GM21528 (cell line): Measurements from ENCODE around the gene COL23A1.

Source experiments
- ATAC-seq: cut with Tn5 transposase; IDR thresholded peaks from one replicate; pipeline ENCODE4 v1.9.1; 2021; ENCODE audit warnings: mild to moderate bottlenecking, moderate library complexity; ENCODE audit not compliant: unreplicated experiment, low FRiP score

COL23A1 gene

GRCh38 chr5:178352035-178352349 lies 238.2 kb downstream of the COL23A1 start:
- ATAC-seq, result no peak

DNA sequence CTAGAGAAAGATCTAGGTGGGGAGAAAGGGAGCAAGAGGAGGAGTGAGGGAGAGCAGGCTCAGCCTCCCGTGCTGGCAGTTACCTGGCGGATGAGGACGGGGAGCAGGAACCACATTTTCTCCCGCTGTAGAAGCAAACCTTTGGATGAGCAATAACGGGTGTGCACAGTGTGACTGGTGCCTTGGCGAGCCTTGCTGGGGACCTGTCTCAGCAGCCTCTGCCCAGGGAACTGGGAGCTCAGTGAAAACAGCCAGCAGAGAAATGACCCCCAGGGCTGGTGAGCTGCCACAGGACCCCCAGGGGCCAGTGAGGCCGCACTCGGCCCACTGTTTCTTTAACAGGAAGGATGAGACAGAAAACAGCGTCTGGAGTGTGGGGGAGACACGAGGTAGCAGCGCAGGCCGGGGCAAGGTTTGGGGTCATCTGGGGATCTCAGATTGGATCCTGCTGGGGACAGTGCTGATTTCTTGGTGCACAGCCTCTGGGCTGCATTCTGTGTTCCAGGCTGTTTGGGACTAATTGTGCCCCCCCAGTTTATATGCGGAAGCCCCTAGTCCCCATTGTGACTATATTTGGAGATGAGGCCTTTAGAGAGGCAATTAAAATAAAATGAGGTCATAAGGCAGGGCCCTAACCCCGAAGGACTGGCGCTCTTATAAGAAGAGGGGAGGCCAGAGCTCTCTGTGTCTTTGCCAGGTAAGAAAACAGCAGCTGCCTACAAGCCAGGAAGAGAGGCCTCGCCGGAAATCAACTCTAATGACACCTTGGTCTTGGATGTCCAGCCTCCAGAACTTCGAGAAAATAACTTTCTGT lies 238.8 kb downstream of the COL23A1 start:
- ATAC-seq, result no peak

DNA sequence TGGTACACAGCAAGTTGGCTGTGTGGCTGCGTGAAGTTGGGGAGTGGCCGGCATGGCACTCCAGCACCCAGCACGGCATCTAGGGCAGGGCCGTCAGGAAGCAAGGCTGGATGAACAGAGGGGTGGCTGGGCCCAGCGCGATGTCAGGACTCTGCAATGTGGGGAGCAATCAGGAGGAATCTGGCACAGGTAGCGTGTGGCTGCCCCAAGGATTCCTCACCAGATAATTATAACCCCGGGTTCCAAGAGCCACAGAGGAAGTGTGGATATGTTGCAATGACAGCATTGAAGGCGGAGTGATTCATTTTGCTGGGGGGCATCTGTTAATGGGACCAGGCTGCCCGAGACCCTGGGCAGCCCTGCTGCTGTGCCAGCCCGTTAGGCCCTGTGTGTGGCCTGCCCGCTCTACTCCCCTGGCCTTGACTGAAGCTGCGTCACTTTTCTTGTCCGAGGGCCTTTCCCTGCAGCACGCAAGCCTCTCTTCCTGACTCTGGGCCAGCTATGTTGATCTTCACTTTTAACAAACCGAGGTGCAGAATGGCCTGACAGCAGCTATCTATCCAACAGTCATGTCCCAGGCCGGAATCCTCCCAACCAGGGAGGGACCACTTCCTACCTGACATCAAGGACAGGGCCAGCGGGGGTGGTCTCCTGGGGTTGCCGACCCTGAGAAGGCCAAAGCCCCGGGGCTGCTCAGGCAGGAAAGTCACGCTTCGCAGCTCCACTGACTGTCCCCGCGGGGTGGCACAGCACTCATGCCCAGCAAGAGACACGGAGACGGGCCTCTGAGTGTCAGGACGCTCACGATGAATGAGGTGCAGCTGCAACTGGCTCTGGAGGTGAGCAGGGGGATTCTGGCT lies 239.6 kb downstream of the COL23A1 start:
- ATAC-seq, result no peak

DNA sequence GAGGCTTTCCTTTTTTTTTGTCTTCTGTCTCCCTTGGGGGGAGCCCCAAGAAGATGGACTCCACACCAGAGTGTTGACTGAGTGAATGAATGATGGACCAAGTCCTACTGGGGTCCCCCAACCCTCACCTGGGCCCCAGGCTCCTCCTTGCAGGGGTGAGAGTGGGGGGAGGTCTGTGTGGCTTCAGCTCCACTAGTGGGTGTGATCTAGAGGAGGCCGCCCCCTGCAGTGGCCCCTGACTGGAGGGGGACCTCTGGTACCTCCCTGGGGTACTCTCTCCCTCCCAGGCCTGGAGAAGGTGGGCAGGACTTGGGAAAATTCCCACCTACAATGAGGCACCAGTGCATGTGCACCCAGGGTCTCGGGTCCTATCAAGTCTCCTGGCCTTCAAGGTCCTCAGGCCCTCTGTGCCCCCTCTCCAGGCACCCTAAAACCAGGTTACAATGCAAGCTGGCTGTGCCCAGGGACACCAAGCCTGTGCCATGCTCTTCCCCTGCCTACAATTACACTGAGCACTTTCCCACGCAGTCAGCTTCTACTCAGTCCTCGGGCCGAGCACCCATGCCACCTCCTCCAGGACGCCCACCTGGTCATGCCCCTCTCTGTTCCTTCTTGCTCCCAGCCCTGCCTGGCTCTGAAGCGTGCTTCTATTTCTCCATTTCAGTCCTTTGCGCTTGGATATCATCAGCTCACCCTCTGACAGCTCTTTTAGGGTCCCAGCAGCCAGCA lies 240.4 kb downstream of the COL23A1 start:
- ATAC-seq, result no peak

DNA sequence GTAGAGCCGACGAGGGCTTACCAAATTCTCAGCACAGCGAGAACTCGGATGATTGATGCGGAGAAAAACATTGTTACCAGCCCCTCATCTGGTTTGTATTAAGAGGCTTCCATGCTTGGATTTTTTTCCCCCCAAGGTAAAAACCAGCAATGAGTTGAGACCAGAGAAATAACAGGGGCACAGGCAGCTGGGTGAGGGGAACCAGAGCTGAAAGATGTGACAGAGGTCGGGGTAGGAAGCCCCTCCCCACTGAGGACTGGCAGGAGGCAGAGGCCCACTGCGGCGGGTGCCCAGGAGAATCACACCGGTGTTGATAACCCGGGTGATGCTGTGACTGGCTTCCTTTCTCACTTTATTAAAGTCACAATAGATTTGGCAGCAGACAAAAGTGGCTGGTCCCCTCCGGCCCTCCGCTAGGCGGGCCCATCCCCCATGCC lies 241.1 kb downstream of the COL23A1 start:
- no peak for ATAC-seq

DNA sequence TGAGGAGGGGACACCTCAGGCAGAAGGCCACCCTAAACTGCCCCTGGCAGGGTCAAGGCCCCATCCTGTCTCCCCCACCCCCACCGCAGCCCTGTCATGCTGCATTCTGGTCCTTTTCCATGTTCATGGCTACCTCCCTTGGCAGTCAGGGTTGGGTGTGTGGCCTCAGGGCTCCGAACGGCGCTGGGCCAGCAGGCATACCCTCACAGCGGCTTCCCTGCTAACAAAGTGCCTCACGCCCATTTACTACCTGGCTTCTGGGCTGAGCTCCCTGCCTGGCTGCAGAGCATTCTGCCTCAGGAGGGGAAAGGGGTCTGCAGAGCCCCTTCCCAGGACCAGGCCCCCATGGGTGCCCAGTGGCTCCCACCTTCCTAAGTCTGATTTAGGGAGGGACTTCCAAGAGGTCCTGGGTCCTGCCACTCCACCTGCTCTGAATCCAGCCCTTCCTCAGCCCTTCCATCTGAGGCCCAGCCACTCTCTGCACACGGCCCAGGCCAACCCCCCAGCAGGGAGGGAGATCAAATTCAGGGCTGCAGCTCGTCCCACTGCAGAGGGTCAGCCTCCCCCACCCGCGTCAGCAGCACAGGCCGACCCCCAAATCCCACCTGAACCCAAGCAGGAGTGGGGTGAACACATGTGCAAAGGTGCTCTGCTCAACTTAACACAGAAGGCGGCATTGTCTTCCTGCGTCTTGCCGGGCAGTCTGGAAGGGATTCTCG lies 241.7 kb downstream of the COL23A1 start:
- ATAC-seq, result no peak

DNA sequence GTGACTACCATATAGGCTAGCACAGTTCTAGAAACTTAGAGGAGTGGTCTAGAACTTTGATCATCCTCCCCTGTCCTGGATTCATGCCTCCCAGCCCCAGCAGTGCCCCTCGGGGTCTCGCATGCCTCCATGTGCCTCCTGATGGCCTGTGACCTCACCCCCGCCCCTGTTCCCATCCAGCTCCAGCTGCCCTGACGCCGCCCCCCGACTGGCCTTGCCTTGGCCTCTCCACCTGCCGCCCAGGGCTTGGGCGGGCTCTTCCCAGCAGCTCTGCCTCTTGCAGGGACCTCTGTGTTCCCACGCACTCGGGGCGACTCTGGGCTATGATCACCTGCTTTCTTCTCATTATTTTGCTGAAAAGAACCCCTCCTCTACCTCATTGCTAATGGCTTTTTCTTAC lies 242.2 kb downstream of the COL23A1 start:
- ATAC-seq, result no peak

- no peak for ATAC-seq
Measured at GRCh38 chr5:178346607-178347334, 243.4 kb downstream of the COL23A1 start.

GRCh38 chr5:178343306-178343705 lies 246.9 kb downstream of the COL23A1 start:
- no peak for ATAC-seq

DNA sequence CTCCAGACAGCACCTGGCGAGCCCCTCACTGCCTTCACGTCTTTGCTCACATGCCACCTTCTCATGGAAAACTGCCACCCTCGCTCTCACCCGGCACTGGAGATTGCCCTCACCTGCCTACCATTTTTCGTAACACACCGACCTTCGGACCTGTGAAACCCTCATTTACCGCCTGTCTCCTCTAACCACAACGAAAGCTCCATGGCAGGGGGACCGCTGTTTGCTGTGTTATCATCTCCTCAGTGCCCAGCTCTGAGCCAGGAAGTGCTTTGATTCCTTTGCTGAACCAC lies 248.4 kb downstream of the COL23A1 start:
- no peak for ATAC-seq

DNA sequence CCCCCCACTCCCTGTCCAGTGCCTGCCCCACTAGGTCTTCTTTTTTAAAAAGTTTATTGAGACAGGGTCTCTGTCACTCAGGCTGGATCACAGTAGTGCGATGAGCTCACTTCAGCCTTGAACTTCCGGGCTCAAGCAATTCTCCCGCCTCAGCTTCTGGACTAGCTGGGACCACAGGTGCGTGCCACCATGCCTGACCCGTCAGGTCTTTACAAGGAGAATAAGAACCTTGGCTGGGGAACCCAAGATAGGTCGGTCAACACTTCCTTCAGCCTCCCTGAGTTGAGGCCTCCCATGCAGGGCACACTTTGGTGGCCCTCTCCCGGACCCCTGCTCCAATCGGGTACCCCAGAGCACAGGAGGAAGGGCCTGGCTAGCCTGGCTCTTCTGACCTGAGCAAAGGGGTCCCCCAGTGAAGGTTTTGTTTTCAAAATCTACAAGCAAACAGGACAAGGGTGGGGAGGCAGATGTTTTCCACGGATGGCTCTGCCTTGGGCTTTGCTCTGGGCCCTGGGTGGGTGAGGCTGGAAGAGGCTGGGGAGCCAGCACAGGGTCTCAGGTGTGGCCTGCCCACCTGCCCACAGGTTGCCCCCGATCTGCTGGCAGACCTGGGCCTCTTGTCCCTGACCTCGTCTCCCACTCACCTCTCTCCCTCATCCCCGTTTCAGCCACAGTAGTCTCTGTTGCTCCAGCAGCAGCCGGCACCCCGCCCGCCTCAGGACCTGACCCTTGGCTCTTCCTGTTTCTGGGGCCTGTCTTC lies 248.9 kb downstream of the COL23A1 start:
- ATAC-seq, result no peak

DNA sequence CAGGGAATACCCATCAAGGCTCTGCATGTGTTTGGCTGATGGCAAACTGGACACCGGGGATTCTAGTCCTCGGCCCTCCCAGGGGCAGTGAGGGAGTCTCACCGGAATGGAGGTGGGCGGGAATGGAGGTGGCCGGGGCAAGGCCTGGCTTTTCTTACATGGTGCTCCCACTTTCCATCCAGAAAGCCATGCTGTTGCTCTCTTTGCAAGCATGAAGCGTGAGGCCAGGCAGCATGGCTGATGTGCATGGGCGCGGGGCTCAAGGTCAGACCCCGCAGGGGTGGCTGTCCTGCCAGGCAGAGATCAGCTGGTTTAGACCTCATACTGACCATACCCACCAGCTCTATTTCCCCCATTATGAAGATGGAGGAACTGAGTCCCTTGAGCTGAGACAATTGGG lies 249.6 kb downstream of the COL23A1 start:
- ATAC-seq, result no peak

- ATAC-seq, result no peak
Measured at GRCh38 chr5:178340187-178340586, 250.0 kb downstream of the COL23A1 start.

DNA sequence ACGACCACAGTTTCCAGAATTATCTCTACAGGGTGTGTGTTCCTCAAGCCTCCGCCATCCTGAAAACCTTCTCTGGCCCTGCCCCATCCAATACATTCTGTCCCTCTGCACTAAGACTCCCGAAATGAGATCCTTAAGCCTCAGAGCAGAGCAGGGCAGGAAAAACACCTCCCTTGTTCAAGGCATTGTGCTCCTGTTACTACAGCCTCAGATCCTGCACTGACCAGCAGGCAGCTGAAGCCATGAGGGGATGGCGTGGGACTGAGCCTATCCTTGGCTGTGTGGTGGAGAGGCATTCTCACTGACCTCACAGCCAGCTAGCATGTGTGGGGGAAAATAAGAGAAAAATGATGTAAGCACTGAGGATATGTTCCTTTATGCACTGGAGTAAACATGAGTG lies 250.9 kb downstream of the COL23A1 start:
- ATAC-seq, result no peak

- no peak for ATAC-seq
Measured at GRCh38 chr5:178338750-178339144, 251.4 kb downstream of the COL23A1 start.

GRCh38 chr5:178338126-178338749 lies 252.0 kb downstream of the COL23A1 start:
- ATAC-seq, result no peak

DNA sequence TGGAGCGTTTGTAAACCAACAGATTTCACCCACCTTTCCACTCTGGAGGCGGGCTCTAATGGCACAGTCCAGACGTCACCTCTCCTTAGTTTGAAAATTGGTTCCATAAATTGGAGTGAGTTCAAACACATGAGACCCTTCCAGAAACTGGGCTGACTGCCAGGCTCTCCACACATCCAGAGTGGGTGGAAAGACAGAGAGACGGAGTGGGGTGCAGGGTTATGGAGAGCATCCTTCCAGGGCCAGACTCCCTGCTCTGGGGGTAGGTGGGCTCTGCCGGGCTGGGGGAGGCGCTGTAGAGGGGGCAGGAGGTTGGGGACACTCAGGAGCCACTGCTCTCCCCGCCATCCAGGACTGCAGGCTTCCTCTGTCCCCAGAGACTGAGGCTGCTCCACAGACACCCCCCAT lies 252.9 kb downstream of the COL23A1 start:
- ATAC-seq, result no peak

DNA sequence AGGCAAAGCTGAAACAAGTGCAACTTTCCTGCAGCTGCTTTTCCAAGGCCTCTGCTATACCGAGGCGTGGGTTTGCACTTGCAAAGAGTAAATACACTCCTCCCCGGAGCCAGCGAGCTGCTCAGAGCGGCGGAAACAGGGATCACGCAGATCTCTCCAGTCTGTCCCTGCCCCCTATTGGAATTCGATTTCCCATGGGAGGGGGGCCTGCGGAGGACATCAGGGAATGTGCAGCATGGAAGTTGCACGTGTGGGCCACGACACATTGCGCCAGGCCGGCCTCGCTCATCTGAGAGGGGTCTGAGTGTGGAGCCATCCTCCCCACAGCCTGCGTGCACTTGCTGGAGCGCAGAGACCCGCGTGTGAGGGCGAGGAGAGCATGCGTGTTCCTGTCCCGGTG lies 253.3 kb downstream of the COL23A1 start:
- ATAC-seq, result no peak
